Fibroblast of mammary gland (primary cell): ENCODE results near the gene INPP5D.

Experiments
- DNase-seq: peaks from one replicate; pipeline ENCODE4 v3.0.0-alpha.2; 2010; ENCODE audit warnings: low read depth
- H3K4me3 ChIP-seq: 2 replicates; pipeline ENCODE4 v1.5.1; 2011; ENCODE audit warnings: low read depth, mild to moderate bottlenecking, low read length, moderate library complexity; ENCODE audit not compliant: control insufficient read depth
- CTCF ChIP-seq: conservative IDR thresholded peaks from 2 replicates; pipeline ENCODE4 v1.5.1; 2011; ENCODE audit warnings: low read depth, low read length, inconsistent platforms; ENCODE audit not compliant: control insufficient read depth, insufficient read depth

The INPP5D gene

GRCh38 chr2:233032551-233033320, 27.4 kb upstream of the INPP5D start, which contains the start of gene NEU2:
NEU2 (plus strand) TSS chr2:233032672; CDS start chr2:233032672, 0 bp downstream.
- TF ChIP-seq CTCF, result no peak
- peak; percentile 76 for DNase-seq
- no peak within 1 kb of the TSS for H3K4me3 ChIP-seq

GRCh38 chr2:233033672-233034071, 26.5 kb upstream of the INPP5D start:
- TF ChIP-seq CTCF, result no peak
- H3K4me3 ChIP-seq, result no peak overlapping the region
- peak; percentile 82 for DNase-seq

GRCh38 chr2:233034091-233034882, 25.9 kb upstream of the INPP5D start:
- H3K4me3 ChIP-seq, result no peak overlapping the region
- DNase-seq, result no peak
- TF ChIP-seq CTCF, result no peak

GRCh38 chr2:233035426-233036161, 24.5 kb upstream of the INPP5D start:
- DNase-seq, result no peak
- H3K4me3 ChIP-seq, result no peak overlapping the region
- no peak for TF ChIP-seq CTCF

GRCh38 chr2:233036162-233036838, 23.8 kb upstream of the INPP5D start:
- no peak for DNase-seq
- TF ChIP-seq CTCF, result no peak
- H3K4me3 ChIP-seq, result no peak overlapping the region

GRCh38 chr2:233037078-233037477, 23.1 kb upstream of the INPP5D start:
- no peak for TF ChIP-seq CTCF
- DNase-seq, result peak; percentile 62
- no peak overlapping the region for H3K4me3 ChIP-seq
